ENCODE data around the gene OR1J4.
"Not testable (repeated sequence)": the region's sequence is repeated elsewhere in the genome, so short reads cannot be mapped to it uniquely, and the experiment has no call there.

Gene OR1J4

GRCh38 chr9:122527193-122527592 lies 8.3 kb downstream of the OR1J4 start, which contains the start of gene OR1N1:
Gene OR1N1 (minus strand): TSS chr9:122527293. CDS start chr9:122527293, 0 bp downstream.
- TF ChIP-seq TARDBP (IDR thresholded peaks at IDR 0.05) (no peak), L3MBTL2 (conservative IDR thresholded peaks at IDR 0.05) (no peak), BHLHE40 (IDR thresholded peaks at IDR 0.05; ENCODE audit: borderline replicate concordance) (no peak), ARNT (IDR thresholded peaks at IDR 0.05) (no peak), FOXA1 (IDR thresholded peaks at IDR 0.05) (no peak), FOXK2 (IDR thresholded peaks at IDR 0.05) (no peak), LEF1 (IDR thresholded peaks at IDR 0.05; ENCODE audit: borderline replicate concordance) (no peak), NFRKB (IDR thresholded peaks at IDR 0.05) (no peak), CTBP1 (IDR thresholded peaks at IDR 0.05; ENCODE audit: borderline replicate concordance) (no peak), HDGF (IDR thresholded peaks at IDR 0.05; ENCODE audit: borderline replicate concordance) (no peak), SUZ12 (IDR thresholded peaks at IDR 0.05) (no peak), SP1 (IDR thresholded peaks at IDR 0.05) (no peak), ELF4 (IDR thresholded peaks at IDR 0.05) (no peak), ZNF384 (IDR thresholded peaks at IDR 0.05) (no peak), FOXM1 (IDR thresholded peaks at IDR 0.05; ENCODE audit: borderline replicate concordance) (no peak)
- TF ChIP-seq, protein P1, sequence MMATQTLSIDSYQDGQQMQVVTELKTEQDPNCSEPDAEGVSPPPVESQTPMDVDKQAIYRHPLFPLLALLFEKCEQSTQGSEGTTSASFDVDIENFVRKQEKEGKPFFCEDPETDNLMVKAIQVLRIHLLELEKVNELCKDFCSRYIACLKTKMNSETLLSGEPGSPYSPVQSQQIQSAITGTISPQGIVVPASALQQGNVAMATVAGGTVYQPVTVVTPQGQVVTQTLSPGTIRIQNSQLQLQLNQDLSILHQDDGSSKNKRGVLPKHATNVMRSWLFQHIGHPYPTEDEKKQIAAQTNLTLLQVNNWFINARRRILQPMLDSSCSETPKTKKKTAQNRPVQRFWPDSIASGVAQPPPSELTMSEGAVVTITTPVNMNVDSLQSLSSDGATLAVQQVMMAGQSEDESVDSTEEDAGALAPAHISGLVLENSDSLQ (IDR thresholded peaks at IDR 0.05), result no peak
- CTCF ChIA-PET, result no interaction called here

GRCh38 chr9:122531157-122531556 lies 12.2 kb downstream of the OR1J4 start:
- CTCF ChIA-PET; POLR2A ChIA-PET; DNase-seq (ENCODE audit: extremely low spot score): not testable (repeated sequence)

More at GRCh38 chr9:122527193-122527592, 8.3 kb downstream of the OR1J4 start, which contains the start of gene OR1N1:
- DNase-seq (ENCODE audit: extremely low spot score), result no peak
- POLR2A ChIA-PET, result no interaction called here

GRCh38 chr9:122536134-122536533 lies 17.2 kb downstream of the OR1J4 start:
- TF ChIP-seq ZNF384 (IDR thresholded peaks at IDR 0.05) (no peak), ELF4 (IDR thresholded peaks at IDR 0.05) (no peak)
- no peak for DNase-seq (ENCODE audit: extremely low spot score)
- ChIA-PET POLR2A (no interaction called here), CTCF (no interaction called here)

DNA sequence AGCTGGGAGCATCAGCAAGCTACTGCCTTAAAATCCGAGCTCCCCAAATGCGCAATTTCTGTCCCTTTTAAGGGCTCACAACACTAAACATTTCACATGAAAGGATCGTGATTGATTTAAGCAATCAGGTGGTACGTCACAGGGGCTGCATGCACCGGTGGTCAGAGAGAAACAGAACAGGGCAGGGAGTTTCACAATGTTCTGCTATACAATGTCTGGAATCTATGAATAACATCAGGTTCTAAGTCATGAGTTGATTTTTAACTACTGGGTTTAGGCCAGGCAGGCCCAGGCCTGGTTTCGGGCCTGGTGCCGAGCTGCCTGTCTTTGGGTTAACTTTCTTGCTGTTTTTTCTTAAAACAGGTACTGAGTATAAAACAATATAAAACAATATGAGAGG lies 18.1 kb downstream of the OR1J4 start:
- CTCF ChIA-PET; POLR2A ChIA-PET; DNase-seq (ENCODE audit: extremely low spot score): not testable (repeated sequence)

DNA sequence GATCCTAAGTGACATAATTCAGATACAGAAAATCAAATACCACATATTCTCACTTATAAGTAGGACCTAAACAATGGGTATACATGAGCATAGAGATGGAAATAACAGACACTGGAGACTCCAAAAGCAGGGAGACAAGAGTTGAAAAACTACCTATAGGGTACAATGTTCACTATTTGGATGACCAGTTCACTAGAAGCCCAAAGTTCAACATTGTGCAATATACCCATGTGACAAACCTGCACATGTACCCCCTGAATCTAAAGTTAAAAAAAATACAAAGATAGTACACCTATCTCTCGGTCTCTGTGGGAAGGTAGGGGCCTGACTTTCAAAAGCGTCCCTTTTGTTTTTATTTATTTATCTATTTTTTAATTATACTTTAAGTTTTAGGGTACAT lies 19.8 kb downstream of the OR1J4 start:
- ChIA-PET POLR2A (no interaction called here), CTCF (no interaction called here)
- no peak for DNase-seq (ENCODE audit: extremely low spot score)
- no peak for TF ChIP-seq FOXM1 (IDR thresholded peaks at IDR 0.05; ENCODE audit: borderline replicate concordance)
- TF ChIP-seq LEF1 (IDR thresholded peaks at IDR 0.05; ENCODE audit: borderline replicate concordance), result no peak
- TF ChIP-seq NFRKB (IDR thresholded peaks at IDR 0.05), result no peak
- no peak for TF ChIP-seq ELF4 (IDR thresholded peaks at IDR 0.05)
- no peak for TF ChIP-seq ZNF384 (IDR thresholded peaks at IDR 0.05)
- TF ChIP-seq ARNT (IDR thresholded peaks at IDR 0.05), result no peak

- no peak for TF ChIP-seq NFRKB (IDR thresholded peaks at IDR 0.05)
- TF ChIP-seq, protein P1 (IDR thresholded peaks at IDR 0.05), result no peak
- CTCF ChIA-PET, result no interaction called here
- DNase-seq (ENCODE audit: extremely low spot score), result no peak
- POLR2A ChIA-PET, result no interaction called here
Measured at GRCh38 chr9:122546196-122546595, 27.3 kb downstream of the OR1J4 start.

- TF ChIP-seq ZNF384 (IDR thresholded peaks at IDR 0.05), result no peak
- no peak for TF ChIP-seq FOXA1 (IDR thresholded peaks at IDR 0.05)
- TF ChIP-seq BHLHE40 (IDR thresholded peaks at IDR 0.05; ENCODE audit: borderline replicate concordance), result no peak
- no peak for TF ChIP-seq LEF1 (IDR thresholded peaks at IDR 0.05; ENCODE audit: borderline replicate concordance)
- TF ChIP-seq CTBP1 (IDR thresholded peaks at IDR 0.05; ENCODE audit: borderline replicate concordance), result no peak
- TF ChIP-seq, protein P1 (IDR thresholded peaks at IDR 0.05), result no peak
- TF ChIP-seq FOXK2 (IDR thresholded peaks at IDR 0.05), result no peak
- TF ChIP-seq NFRKB (IDR thresholded peaks at IDR 0.05), result no peak
- TF ChIP-seq HDGF (IDR thresholded peaks at IDR 0.05; ENCODE audit: borderline replicate concordance), result no peak
- TF ChIP-seq FOXM1 (IDR thresholded peaks at IDR 0.05; ENCODE audit: borderline replicate concordance), result no peak
- no peak for TF ChIP-seq TARDBP (IDR thresholded peaks at IDR 0.05)
- TF ChIP-seq SP1 (IDR thresholded peaks at IDR 0.05), result no peak
- no peak for TF ChIP-seq ELF4 (IDR thresholded peaks at IDR 0.05)
- no peak for TF ChIP-seq ARNT (IDR thresholded peaks at IDR 0.05)
- ChIA-PET CTCF (no interaction called here), POLR2A (no interaction called here)
- DNase-seq (ENCODE audit: extremely low spot score), result no peak
Measured at GRCh38 chr9:122551371-122551770, 32.4 kb downstream of the OR1J4 start.

DNA sequence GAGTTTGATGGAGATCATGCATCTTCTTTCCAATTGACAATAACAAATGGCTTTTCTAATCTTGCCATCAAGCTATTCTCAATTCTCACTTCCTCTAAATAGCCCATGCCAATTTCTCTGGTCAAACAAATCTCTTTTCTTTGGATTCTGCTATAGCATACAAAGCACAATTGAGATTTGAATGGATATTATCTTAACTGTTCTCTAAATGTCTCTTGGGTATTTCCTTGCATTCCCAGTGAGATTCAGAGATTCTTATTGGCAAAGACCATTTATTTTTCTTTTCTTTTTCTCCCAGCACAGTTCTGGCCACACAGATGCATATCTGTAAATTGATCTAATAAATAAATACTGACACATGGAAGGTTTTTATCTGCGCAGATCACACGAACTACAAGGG lies 33.9 kb downstream of the OR1J4 start, which contains the start of gene OR1N2:
Gene OR1N2, plus strand, starts transcription at position 301 of the 400 bp plus-strand sequence. CDS start 100 bp downstream, outside the sequence.
- TF ChIP-seq HDGF (IDR thresholded peaks at IDR 0.05; ENCODE audit: borderline replicate concordance), result no peak
- no peak for TF ChIP-seq LEF1 (IDR thresholded peaks at IDR 0.05; ENCODE audit: borderline replicate concordance)
- no peak for TF ChIP-seq SUZ12 (IDR thresholded peaks at IDR 0.05)
- no peak for TF ChIP-seq FOXM1 (IDR thresholded peaks at IDR 0.05; ENCODE audit: borderline replicate concordance)
- no peak for TF ChIP-seq TARDBP (IDR thresholded peaks at IDR 0.05)
- TF ChIP-seq BHLHE40 (IDR thresholded peaks at IDR 0.05; ENCODE audit: borderline replicate concordance), result no peak
- no peak for TF ChIP-seq ELF4 (IDR thresholded peaks at IDR 0.05)
- TF ChIP-seq ZNF384 (IDR thresholded peaks at IDR 0.05), result no peak
- TF ChIP-seq FOXK2 (IDR thresholded peaks at IDR 0.05), result no peak
- TF ChIP-seq ARNT (IDR thresholded peaks at IDR 0.05), result no peak
- no peak for TF ChIP-seq NFRKB (IDR thresholded peaks at IDR 0.05)
- TF ChIP-seq FOXA1 (IDR thresholded peaks at IDR 0.05), result no peak
- TF ChIP-seq, protein P1 (IDR thresholded peaks at IDR 0.05), result no peak
- no peak for TF ChIP-seq L3MBTL2 (conservative IDR thresholded peaks at IDR 0.05)
- no peak for TF ChIP-seq CTBP1 (IDR thresholded peaks at IDR 0.05; ENCODE audit: borderline replicate concordance)
- no peak for TF ChIP-seq SP1 (IDR thresholded peaks at IDR 0.05)
- ChIA-PET CTCF (no interaction called here), POLR2A (no interaction called here)
- no peak for DNase-seq (ENCODE audit: extremely low spot score)
